Liver (tissue), 9 donors: Measurements from ENCODE around the gene TVP23C. TPM values are rescaled to one million over a fixed set of nuclear protein-coding genes. Genes with fewer than 3 reads are reported as not detected.
"Not testable (repeated sequence)": the region's sequence is repeated elsewhere in the genome, so short reads cannot be mapped to it uniquely, and the experiment has no call there.

Experiments used
- DNase-seq: peaks from one replicate; pipeline ENCODE4 v3.0.0-alpha.2; 2017; ENCODE audit warnings: low spot score
- H3K27ac ChIP-seq, 2 donors: one replicate each; pipeline ENCODE4 v1.7.0; 2013; ENCODE audit warnings: inconsistent platforms in 2 of 2, low read length in 2 of 2, control low read depth in 1 of 2, low read depth in 1 of 2, mild to moderate bottlenecking in 1 of 2
- H3K27me3 ChIP-seq, 4 donors: one replicate each; pipeline versions ENCODE4 v1.6.1 to v1.7.0; 2013; ENCODE audit warnings: low read length in 3 of 4, inconsistent platforms in 1 of 4, mild to moderate bottlenecking in 1 of 4, moderate library complexity in 1 of 4; ENCODE audit not compliant: control insufficient read depth in 4 of 4, insufficient read depth in 4 of 4
- H3K36me3 ChIP-seq, 4 donors: one replicate each; pipeline versions ENCODE4 v1.6.1 to v1.7.0; 2013; ENCODE audit warnings: low read length in 3 of 4, mild to moderate bottlenecking in 3 of 4, low read depth in 1 of 4, moderate library complexity in 1 of 4; ENCODE audit not compliant: control insufficient read depth in 4 of 4, insufficient read depth in 3 of 4
- H3K4me1 ChIP-seq, 4 donors: one replicate each; pipeline versions ENCODE4 v1.6.1 to v1.7.0; 2013; ENCODE audit warnings: low read length in 3 of 4, mild to moderate bottlenecking in 3 of 4, moderate library complexity in 1 of 4; ENCODE audit not compliant: control insufficient read depth in 4 of 4, insufficient read depth in 4 of 4
- H3K4me3 ChIP-seq, 3 donors: one replicate each; pipeline versions ENCODE4 v1.6.1 to v1.7.0; 2013; ENCODE audit warnings: low read length in 3 of 3, control low read depth in 1 of 3, low read depth in 1 of 3, mild to moderate bottlenecking in 1 of 3
- H3K9ac ChIP-seq, 2 donors: one replicate each; pipeline ENCODE4 v1.7.0; 2013; ENCODE audit warnings: low read length in 2 of 2, mild to moderate bottlenecking in 2 of 2, moderate library complexity in 2 of 2, control low read depth in 1 of 2, low read depth in 1 of 2
- H3K9me3 ChIP-seq, 4 donors: one replicate each; pipeline versions ENCODE4 v1.6.1 to v1.7.0; 2013; ENCODE audit warnings: low read length in 3 of 4; ENCODE audit not compliant: control insufficient read depth in 4 of 4
- RAD21 ChIP-seq, 2 donors: IDR thresholded peaks; 2 replicates each; pipeline ENCODE4 v1.6.1; 2016; ENCODE audit warnings: antibody characterized with exemption in 2 of 2, mild to moderate bottlenecking in 2 of 2
- WGBS: extraction: QIAGEN DNeasy Blood & Tissue Kit; methylation state at CpG from one replicate; pipeline ENCODE4 v1.1.7; 2013; 5-methylcytosine and 5-hydroxymethylcytosine counted together
- polyA plus RNA-seq, 2 donors: library from polyadenylated mRNA; stranded (reverse) in 1 of 2; unstranded in 1 of 2; fragments of 200-250 nt in 1 of 2; fragments of >200 nt in 1 of 2; fragmentation: Nextera tagmentation in 1 of 2; extraction: Ambion mirVana in 1 of 2; gene quantifications; one replicate each; pipeline versions ENCODE4 v1.2.1 to v1.2.3, GENCODE V29; 2013 to 2015
- total RNA-seq, 2 donors: library from RNA; depleted of rRNA; stranded (reverse); fragments of >200 nt; gene quantifications; one replicate each; pipeline ENCODE4 v1.2.3, GENCODE V29; 2014
- TF ChIP-seq, protein P1 (sequence below): fragments of 150-350 bp; IDR thresholded peaks from 2 replicates; pipeline ENCODE4 v1.5.1; 2017; ENCODE audit warnings: improper control_type of control experiment, low read depth, low read length; ENCODE audit not compliant: missing input control
- donor health status: healthy.
- donor health status: healthy.
- donor health status: healthy.
- donor health status: healthy.
- donor health status: healthy.

TVP23C gene
- total and polyA plus RNA-seq, 4 donors = 0.77 to 20.7 (median 4.9) TPM

DNA sequence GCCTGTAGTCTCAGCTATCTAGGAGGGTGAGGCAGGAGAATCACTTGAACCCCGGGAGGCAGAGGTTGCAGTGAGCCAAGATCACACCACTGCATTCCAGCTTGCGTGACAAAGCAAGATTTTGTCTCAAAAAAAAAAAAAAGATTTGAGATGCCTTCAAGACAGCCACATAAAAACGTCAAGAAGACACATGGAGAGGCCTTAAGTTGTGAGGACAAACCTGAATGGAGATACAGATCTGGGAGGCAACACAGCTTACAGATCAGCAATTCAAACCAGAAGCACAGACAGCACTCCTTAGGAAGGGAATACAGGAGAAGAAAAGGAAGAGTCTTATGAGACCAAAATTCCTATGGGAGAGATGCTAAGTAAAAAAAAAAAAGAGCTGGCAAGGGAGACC, 13.7 kb downstream of the TVP23C start:
- H3K27me3 ChIP-seq, H3K4me1 ChIP-seq, H3K9ac ChIP-seq, H3K4me3 ChIP-seq, DNase-seq, H3K36me3 ChIP-seq, H3K9me3 ChIP-seq, H3K27ac ChIP-seq: not testable (repeated sequence)
- WGBS = 83% methylated on average over 3 of the region's 3 CpGs

GRCh38 chr17:15546604-15547003, 16.7 kb downstream of the TVP23C start:
- not testable (repeated sequence) for H3K9ac ChIP-seq, H3K27ac ChIP-seq, H3K27me3 ChIP-seq, H3K9me3 ChIP-seq, DNase-seq, H3K4me1 ChIP-seq, H3K4me3 ChIP-seq, H3K36me3 ChIP-seq
- 96% methylated on average over 1 of the region's 2 CpGs for WGBS

- not testable (repeated sequence) for H3K4me1 ChIP-seq, H3K4me3 ChIP-seq, DNase-seq, H3K36me3 ChIP-seq, H3K9me3 ChIP-seq, H3K9ac ChIP-seq, H3K27me3 ChIP-seq, H3K27ac ChIP-seq
- WGBS = 73% methylated on average over 8 of the region's 8 CpGs
Observed at GRCh38 chr17:15540371-15541219, 22.7 kb downstream of the TVP23C start.

GRCh38 chr17:15533122-15533521, 30.2 kb downstream of the TVP23C start:
- not testable (repeated sequence) for H3K4me1 ChIP-seq, H3K27me3 ChIP-seq, H3K27ac ChIP-seq, H3K36me3 ChIP-seq, DNase-seq, H3K9ac ChIP-seq, H3K4me3 ChIP-seq, H3K9me3 ChIP-seq
- WGBS = 98% methylated on average over 3 of the region's 3 CpGs

- H3K27ac ChIP-seq, H3K9me3 ChIP-seq, DNase-seq, H3K27me3 ChIP-seq, H3K36me3 ChIP-seq, H3K9ac ChIP-seq, H3K4me3 ChIP-seq, H3K4me1 ChIP-seq: not testable (repeated sequence)
- 59% methylated on average over 8 of the region's 8 CpGs for WGBS
- TF ChIP-seq RAD21 (IDR thresholded peaks at IDR 0.05) = peak; percentile 73 to 77
- TF ChIP-seq, protein P1, sequence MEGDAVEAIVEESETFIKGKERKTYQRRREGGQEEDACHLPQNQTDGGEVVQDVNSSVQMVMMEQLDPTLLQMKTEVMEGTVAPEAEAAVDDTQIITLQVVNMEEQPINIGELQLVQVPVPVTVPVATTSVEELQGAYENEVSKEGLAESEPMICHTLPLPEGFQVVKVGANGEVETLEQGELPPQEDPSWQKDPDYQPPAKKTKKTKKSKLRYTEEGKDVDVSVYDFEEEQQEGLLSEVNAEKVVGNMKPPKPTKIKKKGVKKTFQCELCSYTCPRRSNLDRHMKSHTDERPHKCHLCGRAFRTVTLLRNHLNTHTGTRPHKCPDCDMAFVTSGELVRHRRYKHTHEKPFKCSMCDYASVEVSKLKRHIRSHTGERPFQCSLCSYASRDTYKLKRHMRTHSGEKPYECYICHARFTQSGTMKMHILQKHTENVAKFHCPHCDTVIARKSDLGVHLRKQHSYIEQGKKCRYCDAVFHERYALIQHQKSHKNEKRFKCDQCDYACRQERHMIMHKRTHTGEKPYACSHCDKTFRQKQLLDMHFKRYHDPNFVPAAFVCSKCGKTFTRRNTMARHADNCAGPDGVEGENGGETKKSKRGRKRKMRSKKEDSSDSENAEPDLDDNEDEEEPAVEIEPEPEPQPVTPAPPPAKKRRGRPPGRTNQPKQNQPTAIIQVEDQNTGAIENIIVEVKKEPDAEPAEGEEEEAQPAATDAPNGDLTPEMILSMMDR = peak; percentile 49
Observed at GRCh38 chr17:15526292-15527218, 36.7 kb downstream of the TVP23C start.

GRCh38 chr17:15524990-15525985, 38.0 kb downstream of the TVP23C start:
- not testable (repeated sequence) for DNase-seq, H3K27ac ChIP-seq, H3K9ac ChIP-seq, H3K27me3 ChIP-seq, H3K36me3 ChIP-seq, H3K4me3 ChIP-seq, H3K4me1 ChIP-seq, H3K9me3 ChIP-seq
- 77% methylated on average over 11 of the region's 12 CpGs for WGBS
